Measurements from ENCODE around the gene RNASET2. TPM values are rescaled to one million over a fixed set of nuclear protein-coding genes. Genes with fewer than 3 reads are reported as not detected.

Gene RNASET2
- total RNA-seq, 2 donors from 2014 or later = 53.7 to 66.3 TPM

DNA sequence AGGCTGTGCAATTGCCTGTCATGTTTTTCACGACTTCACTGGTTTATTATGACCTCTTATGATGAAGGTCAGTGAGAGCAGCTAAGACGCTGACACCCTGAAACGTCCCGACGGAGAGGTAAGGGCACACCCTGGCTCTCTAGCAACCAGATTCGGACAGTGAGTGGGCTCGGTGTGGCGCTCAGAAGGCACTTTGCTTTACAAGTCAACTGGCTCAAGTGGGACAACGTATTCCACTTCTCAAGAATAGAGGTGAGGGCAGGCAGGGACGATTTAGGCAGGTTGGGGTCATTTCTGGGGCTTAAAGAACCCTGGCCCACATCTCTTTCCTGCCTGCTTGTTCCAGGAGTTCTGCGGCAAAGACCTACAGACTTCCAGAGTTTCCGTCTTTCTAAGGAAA is 18.2 kb downstream of the RNASET2 start:
- Histone ChIP-seq H3K4me3 (no peak overlapping the region), H3K9me3 (no peaks in the 10 kb centered on the region), H3K27me3 (no peaks in the 10 kb centered on the region), H3K27ac (no peak overlapping the region), H3K36me3 (replicated peaks in 1 of 2; ENCODE audit: insufficient read depth in 1 of 2, low read depth in 2 of 2) (peaks cover 0 to 8% of the 10 kb centered on the region in 2 donors), H3K4me1 (no peaks in the 10 kb centered on the region)
- 83 to 92% methylated on average over 12 of the region's 12 CpGs for WGBS, 2 donors
- no peak for DNase-seq
- intact Hi-C loops (cut with DNase I) = no loop called here
- no peak for TF ChIP-seq POLR2A (IDR thresholded peaks at IDR 0.05)
- TF ChIP-seq, protein P1, sequence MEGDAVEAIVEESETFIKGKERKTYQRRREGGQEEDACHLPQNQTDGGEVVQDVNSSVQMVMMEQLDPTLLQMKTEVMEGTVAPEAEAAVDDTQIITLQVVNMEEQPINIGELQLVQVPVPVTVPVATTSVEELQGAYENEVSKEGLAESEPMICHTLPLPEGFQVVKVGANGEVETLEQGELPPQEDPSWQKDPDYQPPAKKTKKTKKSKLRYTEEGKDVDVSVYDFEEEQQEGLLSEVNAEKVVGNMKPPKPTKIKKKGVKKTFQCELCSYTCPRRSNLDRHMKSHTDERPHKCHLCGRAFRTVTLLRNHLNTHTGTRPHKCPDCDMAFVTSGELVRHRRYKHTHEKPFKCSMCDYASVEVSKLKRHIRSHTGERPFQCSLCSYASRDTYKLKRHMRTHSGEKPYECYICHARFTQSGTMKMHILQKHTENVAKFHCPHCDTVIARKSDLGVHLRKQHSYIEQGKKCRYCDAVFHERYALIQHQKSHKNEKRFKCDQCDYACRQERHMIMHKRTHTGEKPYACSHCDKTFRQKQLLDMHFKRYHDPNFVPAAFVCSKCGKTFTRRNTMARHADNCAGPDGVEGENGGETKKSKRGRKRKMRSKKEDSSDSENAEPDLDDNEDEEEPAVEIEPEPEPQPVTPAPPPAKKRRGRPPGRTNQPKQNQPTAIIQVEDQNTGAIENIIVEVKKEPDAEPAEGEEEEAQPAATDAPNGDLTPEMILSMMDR (IDR thresholded peaks at IDR 0.05) = no peak
- ATAC-seq = no peak

DNA sequence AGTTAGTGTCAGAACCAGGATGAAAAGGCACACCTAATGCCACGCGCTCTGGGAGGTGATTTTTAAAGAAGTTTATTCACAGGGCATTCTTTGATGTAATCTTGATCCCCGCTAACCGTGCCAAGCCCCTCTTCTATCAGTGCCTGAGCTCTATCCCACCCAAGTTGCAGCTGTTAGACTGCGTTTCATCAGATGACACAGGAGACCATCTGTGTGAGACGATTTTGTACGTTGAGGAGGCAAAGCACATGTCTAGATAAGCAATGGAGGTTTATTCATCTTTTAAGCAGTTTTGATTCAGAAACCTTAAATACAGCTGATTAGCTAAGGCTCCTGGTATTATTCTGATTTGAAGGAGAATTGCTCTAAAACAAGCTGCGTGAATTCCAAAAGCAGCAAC is 18.6 kb downstream of the RNASET2 start:
- Histone ChIP-seq H3K27me3 (no peaks in the 10 kb centered on the region), H3K4me3 (no peak overlapping the region), H3K4me1 (no peaks in the 10 kb centered on the region), H3K36me3 (replicated peaks in 1 of 2; ENCODE audit: insufficient read depth in 1 of 2, low read depth in 2 of 2) (peaks cover 0 to 8% of the 10 kb centered on the region in 2 donors), H3K9me3 (no peaks in the 10 kb centered on the region), H3K27ac (no peak overlapping the region)
- DNase-seq (no peak), ATAC-seq (no peak)
- intact Hi-C loops (cut with DNase I) = no loop called here
- TF ChIP-seq, protein P1 (IDR thresholded peaks at IDR 0.05) = no peak
- no peak for TF ChIP-seq POLR2A (IDR thresholded peaks at IDR 0.05)
- 93 to 96% methylated on average over 8 of the region's 8 CpGs for WGBS, 2 donors

DNA sequence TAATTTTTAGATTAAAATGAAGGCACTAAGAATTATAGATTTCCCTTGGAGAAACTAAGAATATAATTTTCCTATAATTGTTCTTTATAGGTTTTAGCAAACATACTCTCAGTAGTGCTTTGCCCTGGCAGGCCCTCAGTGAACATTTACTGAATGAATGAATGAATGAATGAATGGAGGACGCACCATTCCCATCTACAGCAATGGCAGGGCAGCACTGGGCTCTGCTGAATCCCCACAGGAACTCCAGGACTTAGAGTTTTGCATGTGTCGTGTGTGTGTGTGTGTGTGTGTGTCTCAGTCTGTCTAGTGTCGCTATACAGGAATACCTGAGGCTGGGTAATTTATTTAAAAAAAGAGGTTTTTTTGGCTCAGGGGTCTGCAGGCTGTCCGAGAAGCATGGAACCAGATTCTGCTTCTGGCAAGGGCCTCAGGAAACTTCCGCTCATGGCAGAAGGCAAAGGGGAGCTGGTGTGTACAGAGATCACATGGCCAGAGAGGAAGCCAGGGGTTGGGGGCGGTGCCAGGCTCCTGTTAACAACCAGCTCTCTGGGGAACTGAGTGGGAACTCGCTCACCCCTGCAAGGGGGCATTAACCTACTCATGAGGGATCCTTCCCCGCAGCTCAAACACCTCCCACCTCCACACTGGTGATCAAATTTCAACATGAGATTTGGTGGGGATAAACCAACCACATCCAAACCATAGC is 20.1 kb downstream of the RNASET2 start:
- Histone ChIP-seq H3K9me3 (no peaks in the 10 kb centered on the region), H3K36me3 (replicated peaks in 1 of 2; ENCODE audit: insufficient read depth in 1 of 2, low read depth in 2 of 2) (peaks cover 0 to 8% of the 10 kb centered on the region in 2 donors), H3K27me3 (no peaks in the 10 kb centered on the region), H3K27ac (no peak overlapping the region), H3K4me1 (no peaks in the 10 kb centered on the region), H3K4me3 (no peak overlapping the region)
- DNase-seq = no peak
- TF ChIP-seq, protein P1 (IDR thresholded peaks at IDR 0.05) = no peak
- TF ChIP-seq POLR2A (IDR thresholded peaks at IDR 0.05) = no peak
- intact Hi-C loops (cut with DNase I) = no loop called here
- WGBS, 2 donors = 64 to 65% methylated on average over 5 to 8 of the region's 8 CpGs
- no peak for ATAC-seq

DNA sequence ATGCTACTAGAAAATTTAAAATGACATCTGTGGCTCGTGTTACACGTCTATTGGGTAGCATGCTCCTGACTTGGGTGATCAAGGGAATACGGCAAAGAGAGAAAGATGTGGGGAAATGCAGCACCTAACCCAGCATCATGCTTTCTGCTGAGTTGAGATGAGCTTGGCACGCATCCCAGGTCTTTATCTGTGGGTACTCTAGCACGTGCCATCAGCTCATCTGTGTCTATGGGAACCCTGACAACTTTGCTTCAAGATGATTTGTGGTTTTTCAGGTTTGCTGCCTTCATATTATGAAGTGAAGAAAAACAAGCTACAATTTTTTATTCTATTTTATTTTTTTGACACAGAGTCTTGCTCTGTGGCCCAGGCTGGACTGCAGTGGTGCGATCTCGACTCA is 21.0 kb downstream of the RNASET2 start:
- Histone ChIP-seq H3K27ac (no peak overlapping the region), H3K4me1 (no peaks in the 10 kb centered on the region), H3K27me3 (no peaks in the 10 kb centered on the region), H3K9me3 (no peaks in the 10 kb centered on the region), H3K36me3 (replicated peaks in 1 of 2; ENCODE audit: insufficient read depth in 1 of 2, low read depth in 2 of 2) (peaks cover 0 to 8% of the 10 kb centered on the region in 2 donors), H3K4me3 (no peak overlapping the region)
- DNase-seq = no peak
- WGBS, 2 donors = 88 to 92% methylated on average over 7 of the region's 7 CpGs
- intact Hi-C loops (cut with DNase I) = no loop called here
- TF ChIP-seq, protein P1 (IDR thresholded peaks at IDR 0.05) = no peak
- TF ChIP-seq POLR2A (IDR thresholded peaks at IDR 0.05) = no peak
- ATAC-seq = no peak

DNA sequence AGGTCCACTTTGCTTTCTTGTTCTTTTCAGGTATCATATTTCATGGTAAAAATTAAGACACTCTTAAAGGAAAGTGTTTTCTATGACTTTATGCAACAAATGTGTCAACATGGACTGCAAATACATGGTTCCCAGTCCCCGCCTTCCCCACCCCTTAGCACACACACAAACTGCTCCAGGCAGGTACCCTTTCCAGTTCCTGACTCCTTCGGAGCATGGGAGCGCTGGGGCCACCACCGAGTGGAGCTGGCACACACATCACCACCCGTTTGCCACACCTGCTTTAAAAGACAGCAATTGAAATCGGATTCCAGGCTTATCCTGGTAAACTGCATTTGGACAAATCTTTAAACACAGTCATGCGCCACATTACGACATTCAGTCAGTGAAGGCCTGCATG is 22.2 kb downstream of the RNASET2 start:
- Histone ChIP-seq H3K4me3 (no peak overlapping the region), H3K27me3 (no peaks in the 10 kb centered on the region), H3K9me3 (no peaks in the 10 kb centered on the region), H3K4me1 (no peaks in the 10 kb centered on the region), H3K27ac (no peak overlapping the region), H3K36me3 (replicated peaks in 1 of 2; ENCODE audit: insufficient read depth in 1 of 2, low read depth in 2 of 2) (peaks cover 0 to 8% of the 10 kb centered on the region in 2 donors)
- intact Hi-C loops (cut with DNase I) = no loop called here
- TF ChIP-seq, protein P1 (IDR thresholded peaks at IDR 0.05) = no peak
- TF ChIP-seq POLR2A (IDR thresholded peaks at IDR 0.05) = no peak
- ATAC-seq (no peak), DNase-seq (no peak)
- WGBS, 2 donors = 88 to 92% methylated on average over 8 of the region's 8 CpGs
